Colon (tissue), 2 donors: ENCODE data around the gene ZNF701.
"Not testable (repeated sequence)": the region's sequence is repeated elsewhere in the genome, so short reads cannot be mapped to it uniquely, and the experiment has no call there.

ENCODE experiments used
- FAIRE-seq: peaks from 2 replicates; lab custom pipeline; 2012; peaks lifted over from hg19 to GRCh38; lab: Jason Lieb, UNC
- donor health status: control.
- donor health status: control.

The ZNF701 gene

DNA sequence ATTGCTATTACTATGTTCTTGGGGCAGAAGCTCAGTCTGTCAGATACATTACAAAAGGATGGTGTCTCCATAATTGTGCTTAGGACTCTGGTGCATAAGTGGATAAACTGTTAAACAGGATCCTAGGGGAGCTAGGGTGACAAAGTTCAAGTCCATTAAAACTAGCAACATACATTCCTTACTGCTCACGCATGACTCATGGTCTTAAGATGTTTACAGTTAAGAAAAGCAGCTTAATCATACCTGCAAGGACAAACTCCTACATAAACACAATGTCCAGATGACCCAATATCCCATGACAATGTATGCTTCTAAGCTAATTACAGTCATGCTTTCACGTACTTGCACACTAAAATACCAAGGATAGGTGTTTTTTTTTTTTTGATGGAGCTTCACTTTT lies 3.5 kb upstream of the ZNF701 start:
- no peak for FAIRE-seq

DNA sequence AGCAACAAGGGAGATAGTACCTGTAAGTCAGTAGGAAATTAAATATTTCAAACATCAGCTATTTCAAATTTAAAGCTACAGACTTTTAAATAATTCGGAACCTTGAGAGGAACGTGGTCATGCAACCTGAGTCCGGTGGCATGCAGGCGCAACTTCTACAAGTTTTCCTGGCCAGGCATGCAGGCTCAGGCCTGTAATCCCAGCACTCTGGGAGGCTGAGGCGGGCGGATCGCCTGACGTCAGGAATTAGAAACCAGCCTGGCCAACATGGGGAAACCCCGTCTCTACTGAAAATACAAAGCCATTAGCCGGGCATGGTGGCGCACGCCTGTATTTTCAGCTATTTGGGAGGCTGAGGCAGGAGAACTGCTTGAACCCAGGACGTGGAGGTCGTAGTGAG lies 2.2 kb upstream of the ZNF701 start:
- no peak for FAIRE-seq

DNA sequence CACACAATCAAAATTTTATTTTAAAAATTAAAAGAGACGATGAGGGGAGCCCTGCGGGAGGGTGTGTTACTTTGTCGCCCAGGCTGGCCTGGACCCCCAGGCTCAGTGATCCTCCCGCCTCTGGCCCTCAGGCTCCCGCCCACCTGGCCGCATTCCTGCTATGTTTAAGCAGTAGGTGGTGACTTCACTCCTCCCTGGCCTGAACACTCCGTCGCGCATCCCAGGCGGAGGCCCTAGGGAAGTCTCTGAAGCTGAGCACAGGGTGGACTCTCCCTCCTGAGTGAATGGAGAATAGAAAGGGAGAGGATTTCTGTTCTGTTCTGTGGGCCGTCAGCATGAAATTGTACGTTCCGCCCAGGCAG lies 468 bp upstream of the ZNF701 start:
- not testable (repeated sequence) for FAIRE-seq

DNA sequence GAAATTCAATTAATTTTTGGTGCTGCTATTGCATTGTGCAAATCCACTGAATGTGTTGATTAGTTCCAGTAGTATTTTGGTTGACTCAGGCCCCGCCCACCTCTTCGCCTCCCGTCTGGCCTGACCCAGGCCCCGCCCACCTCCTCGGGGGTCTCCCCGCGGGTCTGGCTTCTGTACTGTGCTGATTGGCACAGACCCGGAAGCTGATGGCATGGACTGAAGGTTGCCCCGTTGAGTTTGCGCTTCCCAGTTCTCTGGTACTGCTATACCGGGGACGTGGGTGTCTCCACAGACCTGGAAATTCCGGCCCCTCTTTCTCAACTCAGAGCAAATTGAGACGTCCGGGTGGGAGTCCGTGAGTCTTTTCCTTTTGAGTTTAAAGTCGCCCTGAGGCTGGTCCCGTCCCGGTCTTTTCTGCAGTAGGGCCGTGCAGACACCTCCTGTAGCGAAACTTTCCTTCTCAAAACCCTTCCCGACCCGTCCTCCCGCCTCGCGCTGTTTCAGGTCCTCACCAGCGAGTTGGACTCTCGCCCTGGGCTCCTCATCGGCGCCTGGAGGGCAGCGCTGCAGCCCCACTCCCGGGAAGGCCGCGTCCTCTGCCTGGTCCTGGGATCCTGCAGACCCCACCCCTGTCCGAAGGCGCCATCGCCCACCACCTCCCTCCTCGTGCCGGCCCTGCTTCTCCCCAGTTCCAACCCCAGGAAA lies 14.8 kb downstream of the ZNF701 start:
- FAIRE-seq = no peak

DNA sequence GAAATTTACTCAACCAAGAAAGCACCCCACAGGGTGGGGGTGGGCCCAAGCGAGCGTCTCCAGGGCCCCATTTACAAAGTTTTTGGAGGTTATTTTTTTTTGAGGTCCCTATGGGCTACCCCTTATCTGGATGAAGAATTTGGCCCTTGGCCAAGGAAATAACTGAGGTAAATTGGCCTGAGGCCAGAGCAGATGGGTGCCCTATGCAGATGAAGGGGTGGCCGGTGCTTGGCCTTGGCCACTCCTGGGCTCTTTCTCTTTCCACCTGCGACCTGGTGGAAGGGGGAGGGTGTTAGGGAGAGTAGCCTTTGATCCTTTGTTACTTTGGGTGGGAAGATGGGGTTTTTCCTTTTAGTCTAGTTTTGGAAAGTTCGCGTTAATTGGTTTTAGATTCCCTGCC lies 15.5 kb downstream of the ZNF701 start:
- no peak for FAIRE-seq

DNA sequence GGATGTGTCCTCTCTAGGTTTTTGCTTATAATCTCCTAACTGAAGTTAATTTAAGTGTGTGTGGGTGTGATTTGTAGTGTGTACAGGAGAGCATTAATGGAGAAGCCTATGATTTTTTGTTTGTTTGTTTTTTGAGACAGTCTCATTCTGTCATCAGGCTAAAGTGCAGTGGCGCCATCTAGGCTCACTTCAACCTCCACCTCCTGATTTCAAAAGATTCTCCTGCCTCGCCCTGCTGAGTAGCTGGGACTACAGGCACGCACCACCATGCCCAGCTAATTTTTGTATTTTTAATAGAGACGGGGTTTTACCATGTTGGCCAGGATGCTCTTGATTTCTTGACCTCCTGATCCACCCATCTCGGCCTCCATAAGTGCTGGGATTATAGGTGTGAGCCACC lies 20.6 kb downstream of the ZNF701 start:
- no peak for FAIRE-seq

DNA sequence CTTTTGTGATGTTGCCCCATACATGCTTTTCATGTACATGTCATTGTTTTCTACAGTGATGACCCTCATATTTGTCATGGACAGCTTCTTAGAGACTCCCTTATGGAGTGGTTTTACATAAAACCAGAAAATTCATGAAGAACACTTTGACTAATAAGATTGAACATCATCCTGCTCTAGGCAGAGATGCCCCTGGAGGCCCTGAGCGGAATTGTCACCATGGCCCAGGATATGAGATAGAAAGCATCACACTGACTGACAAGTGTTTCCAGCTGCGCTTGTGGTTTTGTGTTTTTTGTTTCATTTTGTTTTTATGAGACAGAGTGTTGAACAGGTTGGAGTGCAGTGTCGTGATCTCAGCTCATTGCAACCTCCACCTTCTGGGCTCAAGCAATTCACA lies 22.2 kb downstream of the ZNF701 start:
- no peak for FAIRE-seq

DNA sequence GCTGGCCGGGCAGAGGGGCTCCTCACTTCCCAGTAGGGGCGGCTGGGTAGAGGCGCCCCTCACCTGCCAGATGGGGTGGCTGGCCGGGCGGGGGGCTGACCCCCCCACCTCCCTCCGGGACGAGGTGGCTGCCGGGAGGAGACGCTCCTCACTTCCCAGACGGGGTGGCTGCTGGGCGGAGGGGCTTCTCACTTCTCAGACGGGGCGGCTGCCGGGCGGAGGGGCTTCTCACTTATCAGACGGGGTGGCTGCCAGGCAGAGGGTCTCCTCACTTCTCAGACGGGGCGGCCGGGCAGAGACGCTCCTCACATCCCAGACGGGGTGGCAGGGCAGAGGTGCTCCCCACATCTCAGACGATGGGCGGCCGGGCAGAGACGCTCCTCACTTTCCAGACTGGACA lies 23.4 kb downstream of the ZNF701 start:
- not testable (repeated sequence) for FAIRE-seq

DNA sequence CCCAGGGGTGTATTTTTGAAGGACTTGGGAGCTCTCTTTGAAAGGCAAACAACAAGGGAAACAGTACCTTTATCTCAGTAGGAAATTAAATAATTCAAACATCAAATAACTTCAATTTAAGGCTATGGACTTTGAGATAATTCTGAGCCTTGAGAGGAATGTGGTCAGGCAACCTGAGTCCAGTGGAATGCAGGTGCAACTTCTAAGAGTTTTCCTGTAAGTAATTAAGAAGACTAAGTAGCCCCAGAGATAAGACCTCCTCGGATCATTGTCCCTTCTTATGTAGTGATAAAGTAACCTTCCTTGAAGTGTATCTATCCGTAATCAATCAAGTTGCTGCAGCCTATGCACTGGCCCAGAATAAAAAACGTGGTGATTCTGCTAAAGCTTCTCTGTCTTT lies 29.2 kb downstream of the ZNF701 start:
- FAIRE-seq = no peak

DNA sequence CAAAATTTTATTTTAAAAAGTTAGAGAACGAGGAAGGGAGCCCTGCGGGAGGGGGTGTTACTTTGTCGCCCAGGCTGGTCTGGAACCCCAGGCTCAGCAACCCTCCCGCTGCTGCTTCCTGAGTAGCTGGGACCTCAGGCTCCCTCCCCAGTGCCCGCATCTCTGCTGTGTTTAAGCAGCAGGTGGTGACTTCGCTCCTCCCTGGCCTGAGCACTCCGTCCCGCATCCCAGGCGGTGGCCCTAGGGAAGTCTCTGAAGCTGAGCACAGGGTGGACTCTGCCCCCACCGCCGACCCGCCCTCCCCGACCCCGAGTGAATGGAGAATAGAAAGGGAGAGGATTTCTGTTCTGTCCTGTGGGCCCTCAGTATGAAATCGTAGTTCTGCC lies 30.5 kb downstream of the ZNF701 start:
- FAIRE-seq = no peak

DNA sequence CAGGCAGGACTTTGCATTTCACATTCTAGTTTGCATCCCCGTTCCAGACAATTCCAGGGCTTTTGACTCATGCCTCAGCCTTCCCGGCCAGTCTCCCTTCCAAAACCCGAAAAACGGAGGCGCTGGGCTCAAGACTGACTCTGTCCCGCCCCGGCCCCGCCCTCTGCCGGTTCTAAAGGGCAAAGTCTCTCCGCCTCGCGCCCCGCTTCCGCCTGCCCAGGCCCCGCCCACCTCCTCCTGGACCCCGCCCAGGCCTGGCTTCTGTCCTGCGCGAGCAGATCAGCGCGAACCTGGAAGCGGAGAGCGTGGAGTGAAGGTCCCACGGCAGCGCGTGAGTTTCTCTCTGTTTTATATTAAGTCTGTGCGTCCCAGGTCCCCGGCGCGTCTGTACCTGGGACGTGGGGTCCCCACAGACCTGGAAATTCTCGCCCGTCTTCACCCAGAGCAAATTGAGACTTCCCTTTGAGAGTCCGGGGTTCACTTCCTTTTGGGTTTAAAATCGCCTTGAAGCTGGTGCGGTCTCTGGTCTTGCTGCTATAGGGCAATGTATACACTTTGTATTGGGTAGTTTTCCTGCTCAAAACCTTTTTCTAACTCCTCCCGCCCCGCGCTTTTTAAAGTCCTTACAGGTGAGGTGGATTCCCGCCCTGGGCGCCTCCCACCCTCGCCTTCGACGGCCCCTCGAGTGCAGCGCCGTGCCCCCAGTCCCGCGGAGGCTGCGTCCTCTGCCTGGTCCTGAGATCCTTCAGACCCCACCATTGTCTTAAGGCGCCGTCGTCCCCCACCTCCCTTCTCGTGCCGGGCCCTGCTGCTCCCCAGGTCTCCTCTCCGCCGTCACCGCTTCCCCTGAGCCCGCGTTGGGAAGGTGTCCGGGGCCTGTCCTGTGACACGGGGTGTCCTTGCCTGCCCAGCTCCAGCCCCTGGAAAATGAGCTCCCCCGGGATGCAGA lies 31.2 kb downstream of the ZNF701 start:
- FAIRE-seq = no peak

DNA sequence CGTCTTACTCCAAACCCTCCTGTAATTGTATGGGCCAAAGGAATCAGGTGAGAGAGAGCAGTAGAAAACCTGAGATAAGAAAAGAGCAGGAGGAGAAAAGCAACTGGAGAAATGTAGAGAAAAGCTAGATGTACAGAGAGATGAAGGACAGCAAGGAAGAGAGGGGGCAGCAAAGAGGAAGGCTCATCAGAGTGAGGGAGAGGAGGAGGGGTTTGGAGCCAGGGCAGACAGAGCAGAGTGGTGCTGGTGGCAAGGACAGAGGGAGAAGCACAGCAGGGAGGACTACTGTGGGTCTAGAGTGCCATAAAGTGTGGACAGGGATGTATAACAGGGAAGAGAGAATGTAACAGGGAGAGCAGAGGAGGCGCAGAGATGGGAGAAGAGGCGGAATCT lies 31.9 kb downstream of the ZNF701 start:
- FAIRE-seq = not testable (repeated sequence)

DNA sequence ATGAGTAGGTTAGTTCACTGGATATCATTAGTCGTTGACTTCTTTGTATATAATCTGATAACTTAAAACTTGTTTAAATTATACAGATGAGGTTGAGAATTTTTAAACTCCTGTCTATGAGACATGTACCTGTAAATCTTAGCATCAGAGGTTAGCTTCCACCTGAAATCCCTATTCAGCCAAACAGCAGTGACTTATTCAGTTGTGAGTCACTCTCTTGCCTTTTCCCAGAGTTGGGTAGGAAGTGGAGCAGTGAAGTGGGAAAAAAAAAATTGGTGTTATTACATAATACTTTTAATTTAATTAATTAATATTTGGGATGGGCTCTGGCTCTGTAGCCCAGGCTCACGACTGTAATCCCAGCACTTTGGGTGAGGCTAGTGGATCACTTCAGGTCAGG lies 32.9 kb downstream of the ZNF701 start:
- FAIRE-seq = no peak

DNA sequence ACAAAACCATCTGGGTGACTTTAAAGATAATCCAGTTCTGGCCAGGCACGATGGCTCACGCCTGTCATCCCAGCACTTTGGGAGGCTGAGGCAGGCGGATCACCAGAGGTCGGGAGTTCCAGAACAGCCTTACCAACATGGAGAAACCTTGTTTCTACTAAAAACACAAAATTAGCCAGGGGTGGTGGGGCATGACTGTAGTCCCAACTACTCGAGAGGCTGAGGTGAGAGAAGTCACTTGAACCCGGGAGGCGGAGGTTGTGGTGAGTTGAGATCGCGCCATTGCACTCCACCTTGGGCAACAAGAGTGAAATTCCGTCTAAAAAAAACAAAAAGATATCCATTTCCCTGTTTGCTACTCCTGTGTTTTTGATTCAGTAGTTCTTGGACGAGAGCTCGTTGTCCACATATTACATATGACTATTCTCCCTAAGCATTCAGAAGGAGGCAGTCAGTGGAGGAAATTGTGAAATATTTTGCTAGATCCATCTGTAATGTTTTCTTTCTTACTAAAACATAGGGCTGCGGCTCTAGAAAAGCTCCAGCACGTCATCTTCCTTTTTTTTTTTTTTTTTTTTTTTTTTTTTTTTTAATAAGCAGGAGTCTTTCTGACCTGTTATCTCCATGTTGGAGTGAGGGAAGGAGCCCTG lies 33.6 kb downstream of the ZNF701 start:
- no peak for FAIRE-seq

DNA sequence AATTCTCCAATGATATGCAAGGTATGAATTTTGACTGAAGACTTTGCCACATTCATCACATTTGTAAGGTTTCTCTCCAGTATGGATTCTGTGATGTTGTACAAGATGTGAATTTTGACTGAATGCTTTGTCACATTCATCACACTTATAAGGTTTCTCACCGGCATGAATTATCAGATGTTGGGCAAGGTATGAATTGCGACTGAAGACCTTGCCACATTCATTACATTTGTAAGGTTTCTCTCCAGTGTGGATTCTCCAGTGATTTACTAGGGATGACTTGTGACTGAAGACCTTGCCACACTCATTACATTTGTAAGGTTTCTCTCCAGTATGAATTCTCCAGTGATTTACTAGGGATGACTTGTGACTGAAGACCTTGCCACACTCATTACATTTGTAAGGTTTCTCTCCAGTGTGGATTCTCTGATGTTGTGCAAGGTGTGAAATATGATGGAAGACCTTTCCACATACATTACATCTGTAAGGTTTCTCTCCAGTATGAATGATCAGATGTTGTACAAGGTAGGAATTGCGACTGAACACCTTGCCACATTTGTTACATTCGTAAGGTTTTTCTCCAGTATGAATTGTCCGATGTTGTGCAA lies 43.3 kb downstream of the ZNF701 start:
- no peak for FAIRE-seq

DNA sequence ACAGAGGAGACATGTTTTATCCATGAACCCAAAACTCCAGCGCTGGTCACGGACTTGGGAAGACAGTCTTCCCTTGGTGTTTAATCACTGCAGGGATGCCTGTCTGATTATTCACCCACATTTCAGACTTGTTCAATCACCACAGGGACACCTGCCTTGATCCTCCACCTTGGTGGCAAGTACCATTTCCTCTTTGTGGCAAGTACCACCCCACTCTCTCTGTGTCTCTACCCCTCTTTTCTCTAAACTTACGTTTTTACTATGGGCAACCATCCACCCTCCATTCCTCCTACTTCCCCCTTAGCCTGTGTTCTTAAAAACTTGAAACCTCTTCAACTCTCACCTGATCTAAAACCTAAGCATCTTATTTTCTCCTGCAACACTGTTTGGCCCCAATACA lies 51.3 kb downstream of the ZNF701 start:
- FAIRE-seq = no peak

DNA sequence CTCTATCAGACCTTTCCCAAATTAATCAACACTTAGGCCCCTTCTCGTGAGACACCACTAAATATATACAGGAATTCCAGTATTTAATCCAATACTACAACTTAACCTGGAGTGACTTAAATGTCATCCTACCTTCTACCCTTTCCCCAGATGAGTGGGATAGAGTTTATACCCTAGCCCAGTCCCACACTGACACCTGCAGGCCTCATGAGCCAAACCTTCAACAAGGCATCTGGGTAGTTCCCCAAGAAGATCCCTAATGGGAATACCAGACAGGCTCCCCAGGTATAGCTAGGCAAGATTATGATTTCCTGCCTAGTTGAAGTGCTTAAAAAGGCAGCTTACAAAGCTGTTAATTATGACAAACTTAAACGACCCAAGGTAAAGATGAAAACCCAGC lies 52.2 kb downstream of the ZNF701 start:
- no peak for FAIRE-seq

DNA sequence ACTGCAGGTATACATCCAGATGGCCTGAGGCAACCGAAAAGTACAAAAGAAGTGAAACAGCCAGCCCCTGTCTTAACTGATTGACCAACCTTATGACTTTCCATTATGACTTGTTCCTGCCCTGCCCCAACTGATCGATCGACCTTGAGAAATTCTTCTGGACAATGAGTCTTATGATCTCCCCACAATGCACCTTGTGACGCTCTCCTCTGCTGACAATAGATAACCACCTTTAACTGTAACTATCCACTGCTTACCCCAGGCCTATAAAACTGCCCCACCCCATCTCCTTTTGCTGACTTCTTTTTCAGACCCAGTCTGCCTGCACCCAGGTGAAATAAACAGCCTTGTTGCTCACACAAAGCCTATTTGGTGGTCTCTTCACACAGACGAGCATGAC lies 56.8 kb downstream of the ZNF701 start:
- FAIRE-seq = no peak

DNA sequence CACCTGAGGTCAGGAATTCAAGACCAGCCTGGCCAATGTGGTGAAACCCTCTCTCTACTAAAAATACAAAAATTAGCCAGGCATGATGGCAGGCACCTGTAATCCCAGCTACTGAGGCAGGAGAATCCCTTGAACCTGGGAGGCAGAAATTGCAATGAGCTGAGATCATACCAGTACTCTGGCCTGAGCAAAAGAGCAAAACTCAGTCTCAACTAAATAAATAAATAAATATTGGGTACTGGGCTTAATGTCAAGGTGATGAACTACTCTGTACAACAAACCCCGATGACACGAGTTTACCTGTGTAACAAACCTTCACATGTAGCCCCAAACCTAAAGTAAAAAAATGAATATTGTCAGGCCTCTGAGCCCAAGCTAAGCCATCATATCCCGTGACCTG lies 57.4 kb downstream of the ZNF701 start:
- not testable (repeated sequence) for FAIRE-seq

DNA sequence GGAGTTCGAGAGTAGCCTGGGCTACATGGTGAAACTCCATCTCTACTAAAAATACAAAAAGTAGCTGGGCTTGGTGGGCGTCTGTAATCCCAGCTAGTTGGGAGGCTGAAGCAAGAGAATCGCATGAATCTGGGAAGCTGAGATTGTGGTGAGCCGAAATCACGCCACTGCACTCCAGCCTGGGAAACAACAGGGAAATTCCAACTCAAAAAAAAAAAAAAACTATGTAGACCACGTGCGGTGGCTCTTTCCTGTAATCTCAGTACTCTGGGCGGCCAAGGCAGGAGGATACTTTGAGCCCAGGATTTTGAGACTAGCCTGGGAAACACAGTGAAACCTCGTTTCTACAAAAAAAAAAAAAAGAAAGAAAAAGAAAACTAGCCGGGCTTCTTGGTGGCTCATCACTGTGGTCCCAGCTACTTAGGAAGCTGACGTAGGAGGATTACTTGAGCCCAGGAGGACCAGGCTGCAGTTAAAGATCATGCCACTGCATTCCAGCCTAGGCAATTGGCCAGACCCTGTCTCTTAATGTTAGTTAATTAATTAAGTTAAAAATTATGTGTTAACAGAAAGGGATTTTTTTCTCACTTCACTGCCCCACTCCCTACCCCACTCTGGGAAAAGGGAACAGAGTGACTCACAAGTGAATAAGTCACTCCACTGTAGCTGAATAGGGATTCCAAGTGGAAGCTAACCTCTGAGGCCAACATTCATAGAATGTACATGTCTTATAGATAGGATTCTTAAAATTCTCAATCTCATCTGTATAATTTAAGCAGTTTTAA lies 65.9 kb downstream of the ZNF701 start:
- FAIRE-seq = no peak
